ENCODE results near the gene GANC. TPM values are rescaled to one million over a fixed set of nuclear protein-coding genes. Genes with fewer than 3 reads are reported as not detected.

Gene GANC
- total and polyA plus RNA-seq, 9 of the 15 experiments (the other 6 are each of a cell fraction or from before 2014, with no cell fraction given), result 10.9 to 19.0 (median 14.5) TPM

DNA sequence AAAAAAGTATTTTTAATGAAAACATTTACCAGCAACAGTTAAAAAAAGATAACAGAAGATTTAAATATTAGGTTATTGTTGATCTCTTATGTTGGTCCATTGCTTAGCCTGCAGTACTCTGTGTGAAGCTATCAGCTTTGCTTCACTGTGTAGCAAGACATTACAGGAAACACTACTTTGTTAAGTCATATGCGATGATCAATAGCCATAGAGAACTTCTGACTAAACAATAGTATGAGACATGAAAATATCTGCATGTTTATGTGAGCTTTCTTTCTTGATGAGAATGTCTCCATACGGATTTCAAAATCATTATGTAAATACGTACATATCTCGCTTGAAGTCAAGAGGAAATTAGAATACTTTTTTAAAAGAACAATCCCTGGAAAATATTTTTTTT is 59.3 kb downstream of the GANC start (continued):
- TF ChIP-seq ZNF24 (IDR thresholded peaks at IDR 0.05), result no peak
- TF ChIP-seq FOXJ3 (CRISPR knock-in tag; IDR thresholded peaks at IDR 0.05), result no peak
- no peak for TF ChIP-seq CBX2 (IDR thresholded peaks at IDR 0.05; ENCODE audit: insufficient read depth, low read length, poor library complexity, severe bottlenecking)
- no peak for TF ChIP-seq ELF4 (CRISPR knock-in tag; IDR thresholded peaks at IDR 0.05)

DNA sequence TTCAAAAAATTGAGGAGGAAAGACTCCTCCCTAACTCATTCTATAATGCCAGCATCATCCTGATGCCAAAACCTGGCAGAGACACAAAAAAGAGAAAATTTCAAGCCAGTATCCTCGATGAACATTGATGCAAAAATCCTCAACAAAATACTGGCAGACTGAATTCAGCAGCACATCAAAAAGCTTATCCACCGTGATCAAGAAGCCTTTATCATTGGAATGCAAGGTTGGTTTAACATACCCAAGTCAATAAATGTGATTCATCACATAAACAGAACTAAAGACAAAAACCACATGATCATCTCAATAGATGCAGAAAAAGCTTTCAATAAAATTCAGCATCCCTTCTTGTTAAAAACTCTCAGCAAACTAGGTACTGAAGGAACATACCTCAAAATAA is 62.1 kb downstream of the GANC start:
- FAIRE-seq (no peak), ATAC-seq (no peak), DNase-seq (ENCODE audit: extremely low read depth in 1 of 4, low spot score in 3 of 4) (no peak)
- Histone ChIP-seq H3K27me3 (ENCODE audit: control insufficient read depth in 2 of 2, insufficient read depth in 2 of 2, low read length in 2 of 2) (no peaks in the 10 kb centered on the region), H3K79me2 (ENCODE audit: control insufficient read depth, insufficient read depth, low read length) (no peaks in the 10 kb centered on the region), H3K9me1 (ENCODE audit: control insufficient read depth, insufficient read depth, low read length) (no peaks in the 10 kb centered on the region), H3K9me3 (replicated peaks; ENCODE audit: control insufficient read depth, insufficient read depth, low read depth, low read length) (peaks cover 3% of the 10 kb centered on the region; the same call in 1 of the 2 replicates), H4K20me1 (replicated peaks; ENCODE audit: control insufficient read depth, insufficient read depth, low read length) (no peaks in the 10 kb centered on the region), H3K4me2 (ENCODE audit: insufficient read depth, low read length) (no peak overlapping the region), H3K4me1 (replicated peaks in 1 of 2; ENCODE audit: control insufficient read depth in 2 of 2, insufficient read depth in 2 of 2, low read length in 2 of 2) (peaks cover 0 to 8% of the 10 kb centered on the region in 2 experiments; a peak in 2 of 5 replicates), H3K9ac (ENCODE audit: insufficient read depth in 1 of 2, low read depth in 2 of 2, low read length in 2 of 2) (no peak overlapping the region), H2AFZ (ENCODE audit: low read depth, low read length) (no peak overlapping the region), H3K27ac (ENCODE audit: extremely low read depth, low read depth, low read length) (no peak overlapping the region), H3K36me3 (ENCODE audit: control insufficient read depth, insufficient read depth, low read length) (no peaks in the 10 kb centered on the region; the same call in 2 of the 3 replicates), H3K4me3 (no peak overlapping the region)
- in situ Hi-C loops (cut with MboI), result no loop called here
- 5% methylated on average over 2 of the region's 2 CpGs for WGBS (ENCODE audit: insufficient coverage, low coverage, missing lambda C conversion rate)
- intact Hi-C loops (cut with micrococcal nuclease), result no loop called here
- no TSS peak for BruUV-seq (replicated peaks)
- ChIA-PET CTCF (ENCODE audit: low intra/inter-chr PET ratio) (no interaction called here), POLR2A (interaction anchor here (0.8 to 1.3 kb wide), 2 partner anchors 10 to 51 kb away, joined by 3 read pairs; no protein-coding TSS in a partner anchor)
- TF ChIP-seq ZNF324 (CRISPR knock-in tag; IDR thresholded peaks at IDR 0.05), result peak; percentile 91
- no peak for TF ChIP-seq CREBBP (IDR thresholded peaks at IDR 0.05; ENCODE audit: low read depth, low read length)
